RWPE1 (cell line): ENCODE data around the gene D2HGDH.

ENCODE experiments used
- CTCF ChIA-PET: fragments of 350-600 bp; sonication (Branson Sonifier 250); formaldehyde crosslinking; extraction: SDS; loops from one replicate; lab custom pipeline; 2021; lab: Yijun Ruan, JAX
- POLR2A ChIA-PET: fragments of 400-600 bp; formaldehyde crosslinking; extraction: SDS; loops from one replicate; lab custom pipeline; 2020; ENCODE audit warnings: antibody characterized with exemption; ENCODE audit not compliant: low non-redundant PET; lab: Yijun Ruan, JAX
- DNase-seq: peaks from one replicate; pipeline ENCODE4 v3.0.0; 2012; ENCODE audit warnings: low spot score
- H3K27ac ChIP-seq: fragments of 450-650 bp; 2 replicates; pipeline ENCODE4 v1.5.1; 2017
- CTCF ChIP-seq: fragments of 450-650 bp; conservative IDR thresholded peaks from 2 replicates; pipeline ENCODE4 v1.5.1; 2017; ENCODE audit warnings: low read depth, mild to moderate bottlenecking

Gene D2HGDH

GRCh38 chr2:241734467-241735208 is at the start of gene D2HGDH:
Gene D2HGDH (plus strand): TSS chr2:241734630. CDS start chr2:241735225, 595 bp downstream.
- CTCF ChIA-PET, result interaction anchor here (0.7 to 1.1 kb wide), 2 partner anchors 25 to 144 kb away, joined by 3 read pairs; no protein-coding TSS in a partner anchor

GRCh38 chr2:241686324-241686649 is 48.1 kb upstream of the D2HGDH start:
- CTCF ChIA-PET, result interaction anchor here (0.6 kb wide), 1 partner anchor 24 kb away, joined by 4 read pairs; no protein-coding TSS in a partner anchor
- POLR2A ChIA-PET, result interaction anchor here (0.6 to 1.0 kb wide), 4 partner anchors 15 to 562 kb away, joined by 3 to 13 read pairs (median 6); partner anchors contain the start of gene ING5
- no peak for DNase-seq

More at GRCh38 chr2:241734467-241735208, at the start of gene D2HGDH:
- peak; percentile 90 for DNase-seq
- POLR2A ChIA-PET, result interaction anchor here (0.5 to 2.9 kb wide), 3 partner anchors 29 to 150 kb away, joined by 3 to 15 read pairs (median 7); partner anchors contain the start of gene ING5
- TF ChIP-seq CTCF, result no peak
- H3K27ac ChIP-seq, result peak within 1 kb of the TSS; percentile 96

GRCh38 chr2:241686650-241687425 is 47.6 kb upstream of the D2HGDH start, which contains the start of gene DTYMK:
Gene DTYMK (minus strand): TSS chr2:241686815. CDS start chr2:241686783, 32 bp downstream.
- CTCF ChIA-PET, result interaction anchor here (0.6 kb wide), 1 partner anchor 25 kb away, joined by 4 read pairs; no protein-coding TSS in a partner anchor
- H3K27ac ChIP-seq, result peak within 1 kb of the TSS; percentile 82
- peak; percentile 97 for DNase-seq
- no peak for TF ChIP-seq CTCF
- POLR2A ChIA-PET, result interaction anchor here (0.6 to 1.0 kb wide), 3 partner anchors 15 to 288 kb away, joined by 3 to 13 read pairs (median 3); partner anchors contain the start of gene ING5

More at GRCh38 chr2:241686324-241686649, 48.1 kb upstream of the D2HGDH start:
- peak overlapping the region; percentile 82 for H3K27ac ChIP-seq
- TF ChIP-seq CTCF, result no peak

- TF ChIP-seq CTCF, result no peak
- ChIA-PET CTCF (no interaction called here), POLR2A (no interaction called here)
- no peak for DNase-seq
- H3K27ac ChIP-seq, result peak overlapping the region; percentile 14
Measured at GRCh38 chr2:241689306-241689705, 45.1 kb upstream of the D2HGDH start.

GRCh38 chr2:241690202-241690717 is 44.2 kb upstream of the D2HGDH start:
- POLR2A ChIA-PET, result interaction anchor here (1.0 kb wide), 1 partner anchor 10 kb away, joined by 3 read pairs; no protein-coding TSS in a partner anchor
- TF ChIP-seq CTCF, result no peak
- CTCF ChIA-PET, result no interaction called here
- DNase-seq, result no peak
- H3K27ac ChIP-seq, result peak overlapping the region; percentile 71; the same call in 1 of the 2 replicates
